KMS-11 (cell line): ENCODE results near the gene ZNF879.

Experiments
- H2AFZ ChIP-seq: fragments of 200-600 bp; sonication (generic); 2 replicates; pipeline ENCODE4 v1.6.1; 2016; ENCODE audit warnings: antibody characterized with exemption, mixed run types, low read depth
- H3K27ac ChIP-seq: fragments of 200-600 bp; sonication (generic); 2 replicates; pipeline ENCODE4 v1.6.1; 2016; ENCODE audit warnings: mild to moderate bottlenecking, mixed run types
- H3K27me3 ChIP-seq: fragments of 200-600 bp; sonication (generic); 2 replicates; pipeline ENCODE4 v1.6.1; 2017; ENCODE audit warnings: mild to moderate bottlenecking, low read depth, mixed run types, moderate library complexity; ENCODE audit not compliant: insufficient read depth
- H3K36me3 ChIP-seq: fragments of 200-600 bp; sonication (generic); 2 replicates; pipeline ENCODE4 v1.6.1; 2017; ENCODE audit warnings: mild to moderate bottlenecking, mixed run types; ENCODE audit not compliant: insufficient read depth
- H3K4me1 ChIP-seq: fragments of 200-600 bp; sonication (generic); 2 replicates; pipeline ENCODE4 v1.6.1; 2016; ENCODE audit warnings: mild to moderate bottlenecking, low read depth, mixed run types; ENCODE audit not compliant: poor library complexity, severe bottlenecking
- H3K4me2 ChIP-seq: fragments of 200-600 bp; sonication (generic); 2 replicates; pipeline ENCODE4 v1.7.0; 2016; ENCODE audit warnings: mild to moderate bottlenecking, mixed run types
- H3K4me3 ChIP-seq: fragments of 200-600 bp; sonication (generic); IDR thresholded peaks from 2 replicates; pipeline ENCODE4 v1.6.1; 2017; ENCODE audit warnings: low read depth, low read length, mixed read lengths; ENCODE audit not compliant: insufficient read depth
- H3K79me2 ChIP-seq: fragments of 200-600 bp; sonication (generic); 2 replicates; pipeline ENCODE4 v1.6.1; 2016; ENCODE audit warnings: low read depth, mixed run types; ENCODE audit not compliant: insufficient read depth
- H3K9ac ChIP-seq: fragments of 200-600 bp; sonication (generic); 2 replicates; pipeline ENCODE4 v1.6.1; 2016; ENCODE audit warnings: mild to moderate bottlenecking, mixed run types
- H4K20me1 ChIP-seq: fragments of 200-600 bp; sonication (generic); 2 replicates; pipeline ENCODE4 v1.6.1; 2016; ENCODE audit warnings: mild to moderate bottlenecking, mixed run types; ENCODE audit not compliant: insufficient read depth
- TF ChIP-seq, protein P1 (sequence below): fragments of 200-600 bp; sonication (generic); conservative IDR thresholded peaks from 2 replicates; pipeline ENCODE4 v1.6.1; 2017; ENCODE audit warnings: low read depth, mild to moderate bottlenecking, antibody characterized with exemption, low read length, moderate library complexity, mixed read lengths

The ZNF879 gene

DNA sequence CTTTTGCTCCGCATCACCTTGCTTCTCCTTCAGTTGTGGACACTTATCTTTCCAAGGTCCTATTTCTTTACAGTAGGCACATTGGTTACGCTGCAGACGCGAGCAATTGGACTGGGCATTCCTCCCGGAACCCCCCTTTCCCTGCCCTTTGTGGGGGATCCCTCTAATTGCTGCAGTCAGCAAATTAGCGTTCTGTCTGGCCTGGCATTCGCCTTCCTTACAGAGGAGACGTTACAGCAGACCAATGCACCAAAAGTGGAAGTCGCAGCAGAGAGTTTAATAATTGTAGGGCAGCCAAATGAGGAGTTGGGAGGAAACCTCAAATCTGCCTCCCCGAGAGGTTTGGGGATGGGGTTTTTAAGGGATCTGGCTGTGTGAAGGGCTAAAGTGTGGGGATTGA, 31.3 kb downstream of the ZNF879 start:
- Histone ChIP-seq H3K4me1 (no peaks in the 10 kb centered on the region), H3K36me3 (no peaks in the 10 kb centered on the region), H3K9ac (no peak overlapping the region), H3K79me2 (no peaks in the 10 kb centered on the region), H4K20me1 (no peaks in the 10 kb centered on the region), H3K4me2 (no peak overlapping the region), H3K27ac (no peak overlapping the region), H3K27me3 (no peaks in the 10 kb centered on the region), H3K4me3 (no peak overlapping the region), H2AFZ (no peak overlapping the region)
- TF ChIP-seq, protein P1, sequence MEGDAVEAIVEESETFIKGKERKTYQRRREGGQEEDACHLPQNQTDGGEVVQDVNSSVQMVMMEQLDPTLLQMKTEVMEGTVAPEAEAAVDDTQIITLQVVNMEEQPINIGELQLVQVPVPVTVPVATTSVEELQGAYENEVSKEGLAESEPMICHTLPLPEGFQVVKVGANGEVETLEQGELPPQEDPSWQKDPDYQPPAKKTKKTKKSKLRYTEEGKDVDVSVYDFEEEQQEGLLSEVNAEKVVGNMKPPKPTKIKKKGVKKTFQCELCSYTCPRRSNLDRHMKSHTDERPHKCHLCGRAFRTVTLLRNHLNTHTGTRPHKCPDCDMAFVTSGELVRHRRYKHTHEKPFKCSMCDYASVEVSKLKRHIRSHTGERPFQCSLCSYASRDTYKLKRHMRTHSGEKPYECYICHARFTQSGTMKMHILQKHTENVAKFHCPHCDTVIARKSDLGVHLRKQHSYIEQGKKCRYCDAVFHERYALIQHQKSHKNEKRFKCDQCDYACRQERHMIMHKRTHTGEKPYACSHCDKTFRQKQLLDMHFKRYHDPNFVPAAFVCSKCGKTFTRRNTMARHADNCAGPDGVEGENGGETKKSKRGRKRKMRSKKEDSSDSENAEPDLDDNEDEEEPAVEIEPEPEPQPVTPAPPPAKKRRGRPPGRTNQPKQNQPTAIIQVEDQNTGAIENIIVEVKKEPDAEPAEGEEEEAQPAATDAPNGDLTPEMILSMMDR, result no peak

DNA sequence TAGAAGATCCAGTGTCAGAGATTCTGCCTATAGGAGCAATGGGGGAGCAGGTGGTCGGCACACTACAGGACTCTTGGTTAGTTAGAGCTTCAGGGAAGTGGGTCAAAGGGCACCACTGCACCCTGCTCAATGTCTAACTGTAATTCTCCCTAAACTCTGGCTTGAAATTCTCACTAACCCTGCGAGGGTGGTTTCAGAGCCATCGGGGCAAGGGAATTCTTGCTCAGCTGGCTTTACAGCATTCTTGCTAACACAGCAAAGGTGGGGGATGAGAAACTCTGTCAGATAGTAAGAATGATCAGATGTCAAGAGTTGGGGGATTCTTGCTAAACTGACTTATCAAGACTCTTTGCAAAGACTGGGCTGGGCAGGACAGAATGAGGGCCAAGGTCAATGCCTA, 31.8 kb downstream of the ZNF879 start:
- no peaks in the 10 kb centered on the region for H3K36me3 ChIP-seq
- no peak overlapping the region for H3K27ac ChIP-seq
- H4K20me1 ChIP-seq, result no peaks in the 10 kb centered on the region
- H3K4me3 ChIP-seq, result no peak overlapping the region
- no peaks in the 10 kb centered on the region for H3K27me3 ChIP-seq
- no peaks in the 10 kb centered on the region for H3K4me1 ChIP-seq
- no peaks in the 10 kb centered on the region for H3K79me2 ChIP-seq
- TF ChIP-seq, protein P1, result no peak
- H2AFZ ChIP-seq, result no peak overlapping the region
- no peak overlapping the region for H3K9ac ChIP-seq
- H3K4me2 ChIP-seq, result no peak overlapping the region

DNA sequence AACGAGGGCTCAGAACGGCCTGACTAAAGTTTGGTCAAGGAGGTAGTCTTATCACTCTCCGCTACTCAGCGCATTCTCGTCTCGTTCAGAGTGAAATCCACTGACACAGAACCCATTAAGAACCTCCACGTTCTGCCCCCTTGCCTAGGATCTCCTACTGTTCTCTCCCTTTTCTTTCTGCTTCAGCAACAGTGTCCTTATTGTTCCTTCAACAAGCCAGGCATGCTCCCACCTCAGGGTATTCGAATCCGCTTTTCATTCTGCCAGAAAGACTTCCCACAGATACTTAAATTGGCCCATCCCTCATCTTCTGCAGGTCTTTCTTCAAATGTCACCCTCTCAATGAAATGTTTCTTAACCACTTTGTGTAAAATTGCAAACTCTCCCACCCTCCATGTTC, 32.2 kb downstream of the ZNF879 start:
- H4K20me1 ChIP-seq, result no peaks in the 10 kb centered on the region
- H3K27me3 ChIP-seq, result no peaks in the 10 kb centered on the region
- no peak overlapping the region for H3K4me3 ChIP-seq
- H2AFZ ChIP-seq, result no peak overlapping the region
- H3K9ac ChIP-seq, result no peak overlapping the region
- TF ChIP-seq, protein P1, result no peak
- H3K36me3 ChIP-seq, result no peaks in the 10 kb centered on the region
- H3K4me2 ChIP-seq, result no peak overlapping the region
- no peak overlapping the region for H3K27ac ChIP-seq
- no peaks in the 10 kb centered on the region for H3K79me2 ChIP-seq
- H3K4me1 ChIP-seq, result no peaks in the 10 kb centered on the region

DNA sequence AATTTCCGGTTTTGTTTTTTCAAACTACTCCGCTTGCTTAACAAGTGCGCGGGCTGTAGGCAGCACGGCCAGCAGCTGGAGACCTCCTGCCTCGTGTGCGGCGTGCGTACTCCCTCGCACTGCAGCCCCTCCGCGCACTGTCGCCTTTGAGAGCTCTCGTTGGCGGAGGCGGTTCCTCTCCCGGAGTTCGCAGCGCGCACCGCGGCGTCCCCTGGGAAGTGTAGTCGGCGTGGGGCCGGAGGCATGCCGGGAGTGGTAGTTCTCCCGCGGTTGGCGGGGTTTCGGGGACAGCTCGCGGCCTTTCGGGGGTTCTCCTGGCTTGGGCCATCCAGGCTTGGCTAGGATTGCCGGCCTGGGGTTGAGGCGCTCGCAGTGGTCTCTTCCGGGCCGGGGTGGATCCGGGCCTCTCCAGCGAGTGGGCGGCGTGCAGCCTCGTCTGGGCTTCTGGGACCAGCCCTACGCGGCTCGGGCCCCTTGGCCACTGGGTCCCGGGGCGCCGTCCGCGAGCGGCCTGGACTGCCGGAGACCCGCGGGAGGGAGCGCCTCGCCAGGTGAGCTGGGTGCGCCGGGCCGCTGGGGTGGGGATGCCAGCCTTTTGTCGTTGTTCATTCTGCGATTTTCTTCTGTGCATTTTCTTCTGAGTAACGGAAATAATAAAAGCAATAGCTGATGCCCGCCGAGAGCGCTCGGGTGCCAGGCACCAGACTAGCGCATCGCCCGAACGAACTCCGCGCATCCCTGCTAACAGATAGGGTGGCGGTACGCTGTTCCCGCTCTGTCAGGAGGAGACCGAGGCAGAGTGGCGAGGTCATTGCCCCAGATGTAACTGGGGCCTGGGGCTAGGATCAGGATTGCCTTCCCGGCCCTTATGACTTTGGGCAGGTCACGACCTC, 36.8 kb downstream of the ZNF879 start, which contains the start of gene ZNF354C:
ZNF354C (plus strand) TSS at position 258 of the 893 bp plus-strand sequence. CDS start 1,696 bp downstream, outside the sequence.
- TF ChIP-seq, protein P1, result no peak
- no peak within 1 kb of the TSS for H3K27ac ChIP-seq
- H3K9ac ChIP-seq, result no peak within 1 kb of the TSS
- no peak within 1 kb of the TSS for H3K4me2 ChIP-seq
- no peaks in the 10 kb centered on the region for H3K79me2 ChIP-seq
- H3K4me3 ChIP-seq, result no peak within 1 kb of the TSS
- no peaks in the 10 kb centered on the region for H4K20me1 ChIP-seq
- no peaks in the 10 kb centered on the region for H3K27me3 ChIP-seq
- no peaks in the 10 kb centered on the region for H3K36me3 ChIP-seq
- H2AFZ ChIP-seq, result no peak within 1 kb of the TSS
- no peaks in the 10 kb centered on the region for H3K4me1 ChIP-seq
